Neuronal stem cell (in vitro differentiated cells): ENCODE measurements around the gene ODAD4.
A peak's percentile ranks its signal among the peaks of the same experiment; 100 is the strongest.

ENCODE experiments used
- DNase-seq: peaks from one replicate; pipeline ENCODE4 v3.0.0-alpha.2; 2013; ENCODE audit warnings: low spot score
- H2AFZ ChIP-seq: one replicate; pipeline ENCODE4 v1.6.1; 2013; ENCODE audit warnings: mild to moderate bottlenecking, low read length, inconsistent platforms
- H2AK5ac ChIP-seq: 2 replicates; pipeline ENCODE4 v1.6.1; 2013; ENCODE audit warnings: low read depth, mild to moderate bottlenecking, inconsistent platforms, low read length, moderate library complexity, mixed read lengths
- H2BK120ac ChIP-seq: 2 replicates; pipeline ENCODE4 v1.6.1; 2013; ENCODE audit warnings: low read depth, mild to moderate bottlenecking, inconsistent platforms, low read length, moderate library complexity, mixed read lengths
- H2BK12ac ChIP-seq: one replicate; pipeline ENCODE4 v1.6.1; 2013; ENCODE audit warnings: low read length, inconsistent platforms
- H2BK15ac ChIP-seq: 2 replicates; pipeline ENCODE4 v1.6.1; 2013; ENCODE audit warnings: mild to moderate bottlenecking, low read length, inconsistent platforms, mixed read lengths
- H2BK5ac ChIP-seq: one replicate; pipeline ENCODE4 v1.6.1; 2013; ENCODE audit warnings: inconsistent platforms, mild to moderate bottlenecking, low read length, moderate library complexity
- H3K14ac ChIP-seq: one replicate; pipeline ENCODE4 v1.6.1; 2013; ENCODE audit warnings: low read length, inconsistent platforms
- H3K18ac ChIP-seq: 2 replicates; pipeline ENCODE4 v1.6.1; 2013; ENCODE audit warnings: low read length, inconsistent platforms
- H3K23ac ChIP-seq: 2 replicates; pipeline ENCODE4 v1.6.1; 2013; ENCODE audit warnings: low read depth, mild to moderate bottlenecking, mixed read lengths, low read length, inconsistent platforms; ENCODE audit not compliant: poor library complexity
- H3K27ac ChIP-seq: replicated peaks from 3 replicates; pipeline ENCODE4 v1.5.1; 2013; ENCODE audit warnings: low read length, inconsistent platforms
- H3K27me3 ChIP-seq, 3 experiments: 2 replicates each; pipeline ENCODE4 v1.6.1; 2013; ENCODE audit warnings: low read length in 3 of 3, mild to moderate bottlenecking in 2 of 3, inconsistent platforms in 1 of 3, low read depth in 1 of 3, mixed read lengths in 1 of 3, moderate library complexity in 1 of 3; ENCODE audit not compliant: control insufficient read depth in 3 of 3, insufficient read depth in 3 of 3
- H3K36me3 ChIP-seq, 2 donors: replicated peaks in 1 of 2; 2 replicates each; pipeline ENCODE4 v1.6.1; 2013; ENCODE audit warnings: low read length in 2 of 2; ENCODE audit not compliant: control insufficient read depth in 2 of 2, insufficient read depth in 2 of 2
- H3K4ac ChIP-seq: 2 replicates; pipeline ENCODE4 v1.6.1; 2013; ENCODE audit warnings: inconsistent platforms, mild to moderate bottlenecking, low read length, moderate library complexity
- H3K4me1 ChIP-seq, 2 donors: 1 replicate in 1 of 2; 2 replicates in 1 of 2; pipeline ENCODE4 v1.6.1; 2013; ENCODE audit warnings: low read length in 2 of 2, low read depth in 1 of 2; ENCODE audit not compliant: control insufficient read depth in 2 of 2, insufficient read depth in 1 of 2
- H3K4me2 ChIP-seq: one replicate; pipeline ENCODE4 v1.6.1; 2013; ENCODE audit warnings: mild to moderate bottlenecking, low read length, inconsistent platforms; ENCODE audit not compliant: insufficient read depth, poor library complexity, severe bottlenecking
- H3K4me3 ChIP-seq, 2 donors: 2 replicates each; pipeline ENCODE4 v1.5.1; 2013; ENCODE audit warnings: low read length in 2 of 2, mild to moderate bottlenecking in 2 of 2, inconsistent platforms in 1 of 2, moderate library complexity in 1 of 2
- H3K79me1 ChIP-seq: one replicate; pipeline ENCODE4 v1.6.1; 2013; ENCODE audit warnings: low read depth, mild to moderate bottlenecking, inconsistent platforms, low read length, moderate library complexity
- H3K9ac ChIP-seq: one replicate; pipeline ENCODE4 v1.6.1; 2013; ENCODE audit warnings: mild to moderate bottlenecking, low read depth, low read length, inconsistent platforms; ENCODE audit not compliant: poor library complexity
- H3K9me3 ChIP-seq, 2 donors: replicated peaks in 1 of 2; 2 replicates each; pipeline versions ENCODE3 to v1.6.1; 2013; ENCODE audit warnings: low read length in 2 of 2, mild to moderate bottlenecking in 2 of 2, inconsistent platforms in 1 of 2, low read depth in 1 of 2, mixed read lengths in 1 of 2, moderate library complexity in 1 of 2; ENCODE audit not compliant: control insufficient read depth in 2 of 2, insufficient read depth in 1 of 2
- H4K8ac ChIP-seq: one replicate; pipeline ENCODE4 v1.6.1; 2013; ENCODE audit warnings: low read depth, mild to moderate bottlenecking, inconsistent platforms, low read length, moderate library complexity
- H4K91ac ChIP-seq: one replicate; pipeline ENCODE4 v1.6.1; 2013; ENCODE audit warnings: low read length, low read depth, mild to moderate bottlenecking, inconsistent platforms; ENCODE audit not compliant: poor library complexity
- WGBS, 2 donors: extraction: QIAGEN DNeasy Blood & Tissue Kit; methylation state at CpG; one replicate each; pipeline ENCODE4 v1.1.7; 2013; ENCODE audit warnings: missing lambda C conversion rate in 2 of 2, mixed read lengths in 1 of 2; ENCODE audit not compliant: insufficient read length in 2 of 2, insufficient replicate concordance in 1 of 2; ENCODE audit errors: extremely low coverage in 2 of 2; 5-methylcytosine and 5-hydroxymethylcytosine counted together

The ODAD4 gene

DNA sequence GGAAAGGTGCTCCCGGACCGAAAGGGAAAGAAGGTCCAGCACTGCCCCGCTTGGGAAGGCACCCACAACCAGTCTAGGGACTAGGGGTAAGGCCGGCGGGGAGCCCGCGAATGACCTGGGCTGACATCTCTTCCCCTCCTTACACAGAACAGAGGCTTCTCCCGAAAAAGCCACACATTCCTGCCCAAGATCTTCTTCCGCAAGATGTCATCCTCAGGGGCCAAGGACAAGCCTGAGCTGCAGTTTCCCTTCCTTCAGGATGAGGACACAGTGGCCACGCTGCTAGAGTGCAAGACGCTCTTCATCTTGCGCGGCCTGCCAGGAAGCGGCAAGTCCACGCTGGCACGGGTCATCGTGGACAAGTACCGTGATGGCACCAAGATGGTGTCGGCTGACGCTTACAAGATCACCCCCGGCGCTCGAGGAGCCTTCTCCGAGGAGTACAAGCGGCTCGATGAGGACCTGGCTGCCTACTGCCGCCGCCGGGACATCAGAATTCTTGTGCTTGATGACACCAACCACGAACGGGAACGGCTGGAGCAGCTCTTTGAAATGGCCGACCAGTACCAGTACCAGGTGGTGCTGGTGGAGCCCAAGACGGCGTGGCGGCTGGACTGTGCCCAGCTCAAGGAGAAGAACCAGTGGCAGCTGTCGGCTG lies 37.6 kb downstream of the ODAD4 start:
- H3K27me3 ChIP-seq: no peaks in the 10 kb centered on the region
- peak overlapping the region; percentile 90 for H3K23ac ChIP-seq
- H2AK5ac ChIP-seq: peak overlapping the region; percentile 5
- H3K18ac ChIP-seq: peak overlapping the region; percentile 98
- peak overlapping the region; percentile 3 to 85 for H3K4me3 ChIP-seq
- WGBS, 2 donors: no CpG with 5 or more reads among the region's 37 CpGs
- no peak overlapping the region for H2BK15ac ChIP-seq
- H4K91ac ChIP-seq: peak overlapping the region; percentile 56
- H3K4ac ChIP-seq: peak overlapping the region; percentile 4
- H3K4me2 ChIP-seq: peak overlapping the region; percentile 70
- H3K14ac ChIP-seq: no peak overlapping the region
- no peak for DNase-seq
- H2BK12ac ChIP-seq: peak overlapping the region; percentile 24
- H2BK5ac ChIP-seq: peak overlapping the region; percentile 71
- peaks cover 4 to 12% of the 10 kb centered on the region in 2 donors for H3K9me3 ChIP-seq
- peaks cover 29 to 54% of the 10 kb centered on the region in 2 donors for H3K36me3 ChIP-seq
- no peak overlapping the region for H4K8ac ChIP-seq
- H3K9ac ChIP-seq: peak overlapping the region; percentile 91
- no peak overlapping the region for H2AFZ ChIP-seq
- peaks cover 7 to 12% of the 10 kb centered on the region in 2 donors for H3K4me1 ChIP-seq
- H3K27ac ChIP-seq: peak overlapping the region; percentile 60
- peaks cover 7% of the 10 kb centered on the region for H3K79me1 ChIP-seq
- no peak overlapping the region for H2BK120ac ChIP-seq

DNA sequence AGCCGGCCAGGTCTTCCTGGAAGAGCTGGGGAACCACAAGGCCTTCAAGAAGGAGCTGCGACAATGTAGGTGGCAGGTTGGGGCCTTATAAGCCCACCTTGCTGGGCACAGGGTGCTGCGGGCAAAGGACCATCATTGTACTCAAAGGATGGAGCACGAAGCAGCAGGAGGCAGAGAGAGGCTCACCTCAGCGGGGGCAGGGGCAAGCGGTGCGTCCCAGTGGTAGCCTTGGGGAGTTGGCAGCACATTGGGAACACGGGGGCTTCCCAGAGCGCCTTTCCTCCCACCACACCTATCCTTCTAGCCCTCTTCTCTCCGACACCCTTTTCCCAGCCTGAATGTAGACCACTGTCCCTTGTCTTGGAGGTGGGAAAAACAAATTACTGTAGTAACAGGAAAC lies 38.3 kb downstream of the ODAD4 start:
- Histone ChIP-seq H3K18ac (no peak overlapping the region), H3K79me1 (peaks cover 7% of the 10 kb centered on the region), H3K9ac (no peak overlapping the region), H3K14ac (no peak overlapping the region), H3K27me3 (no peaks in the 10 kb centered on the region), H2BK12ac (no peak overlapping the region), H3K4ac (no peak overlapping the region), H3K4me1 (peaks cover 7 to 12% of the 10 kb centered on the region in 2 donors), H3K27ac (no peak overlapping the region), H2BK15ac (no peak overlapping the region), H3K4me3 (no peak overlapping the region), H2BK5ac (no peak overlapping the region), H2AK5ac (peak overlapping the region; percentile 5), H2BK120ac (no peak overlapping the region), H4K91ac (no peak overlapping the region), H2AFZ (no peak overlapping the region), H4K8ac (no peak overlapping the region), H3K23ac (peak overlapping the region; percentile 90), H3K36me3 (peaks cover 35 to 61% of the 10 kb centered on the region in 2 donors), H3K9me3 (peaks cover 4 to 12% of the 10 kb centered on the region in 2 donors), H3K4me2 (no peak overlapping the region)
- WGBS, 2 donors: no CpG with 5 or more reads among the region's 10 CpGs
- DNase-seq: no peak

DNA sequence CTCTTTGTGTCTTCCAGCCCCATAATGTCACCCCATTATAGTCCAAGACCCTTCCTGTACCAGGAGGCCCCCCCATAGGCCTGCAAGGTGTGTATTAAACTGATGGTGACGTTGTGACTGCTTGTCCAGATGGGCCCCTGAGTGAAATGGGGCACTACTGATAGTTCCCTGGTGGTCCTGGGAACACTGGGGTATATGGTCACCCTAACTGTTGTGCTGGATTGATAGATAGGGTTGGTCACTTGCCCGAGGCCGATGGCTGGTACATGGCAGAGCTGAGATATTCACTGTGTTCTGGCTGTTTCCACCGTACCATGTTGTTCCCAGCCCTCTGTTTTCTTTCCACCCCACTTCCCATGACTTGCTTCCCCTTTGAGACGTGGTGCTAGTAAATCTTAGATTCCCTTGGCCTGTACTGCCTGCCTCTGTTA lies 40.5 kb downstream of the ODAD4 start:
- Histone ChIP-seq H3K27me3 (no peaks in the 10 kb centered on the region), H3K9ac (no peak overlapping the region), H3K36me3 (peaks cover 56 to 83% of the 10 kb centered on the region in 2 donors), H3K23ac (no peak overlapping the region), H2BK12ac (no peak overlapping the region), H3K4me1 (peaks cover 7 to 10% of the 10 kb centered on the region in 2 donors), H2AK5ac (no peak overlapping the region), H3K14ac (no peak overlapping the region), H3K9me3 (peaks cover 4 to 12% of the 10 kb centered on the region in 2 donors), H3K18ac (no peak overlapping the region), H3K4me3 (no peak overlapping the region), H3K27ac (no peak overlapping the region), H2BK5ac (no peak overlapping the region), H2BK120ac (no peak overlapping the region), H4K91ac (no peak overlapping the region), H3K4me2 (no peak overlapping the region), H3K79me1 (peaks cover 7% of the 10 kb centered on the region), H3K4ac (no peak overlapping the region), H2AFZ (no peak overlapping the region), H2BK15ac (no peak overlapping the region), H4K8ac (no peak overlapping the region)
- no peak for DNase-seq
- no CpG with 5 or more reads among the region's 5 CpGs for WGBS, 2 donors

DNA sequence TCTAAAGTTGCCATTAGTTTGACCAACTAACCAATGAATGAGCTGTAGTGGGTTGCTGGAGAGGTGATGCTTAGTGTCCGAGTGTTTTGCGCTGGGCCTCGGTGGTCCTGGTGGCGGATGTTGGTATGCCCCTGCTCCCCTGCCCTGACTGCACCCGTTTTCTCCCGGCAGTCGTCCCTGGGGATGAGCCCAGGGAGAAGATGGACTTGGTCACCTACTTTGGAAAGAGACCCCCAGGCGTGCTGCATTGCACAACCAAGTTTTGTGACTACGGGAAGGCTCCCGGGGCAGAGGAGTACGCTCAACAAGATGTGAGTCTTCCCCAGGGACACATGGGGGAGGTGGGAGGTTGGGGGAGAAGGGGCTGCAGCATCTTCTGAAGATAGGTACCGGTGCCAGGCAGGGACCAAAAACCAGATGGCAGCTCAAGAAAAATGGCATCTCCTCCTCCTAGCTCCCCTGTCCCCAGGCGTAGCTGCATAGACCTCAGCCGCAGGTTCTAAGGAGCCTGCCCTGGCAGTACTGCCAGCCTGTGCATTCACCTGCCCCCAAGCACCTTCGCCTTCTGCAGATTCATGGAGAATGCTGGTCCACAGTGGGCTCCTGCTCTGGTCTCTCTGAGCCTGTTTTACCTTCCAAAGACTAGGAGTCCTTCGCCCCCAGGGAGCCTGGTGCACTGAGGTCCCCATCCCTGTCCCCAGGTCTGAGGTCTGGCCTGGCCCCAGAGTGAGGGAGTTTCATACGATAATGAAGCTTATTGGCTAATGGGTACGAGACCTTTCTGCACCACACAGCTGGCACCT lies 41.5 kb downstream of the ODAD4 start:
- Histone ChIP-seq H3K18ac (no peak overlapping the region), H2AFZ (no peak overlapping the region), H3K27me3 (no peaks in the 10 kb centered on the region), H3K36me3 (peaks cover 65 to 93% of the 10 kb centered on the region in 2 donors), H3K23ac (peak overlapping the region; percentile 16), H3K4me1 (peaks cover 7% of the 10 kb centered on the region in 2 donors), H4K8ac (no peak overlapping the region), H4K91ac (no peak overlapping the region), H3K4ac (no peak overlapping the region), H3K4me3 (no peak overlapping the region), H2BK120ac (no peak overlapping the region), H3K4me2 (no peak overlapping the region), H2BK12ac (no peak overlapping the region), H3K9ac (no peak overlapping the region), H3K27ac (no peak overlapping the region), H3K79me1 (peaks cover 7% of the 10 kb centered on the region), H3K9me3 (peaks cover 4 to 12% of the 10 kb centered on the region in 2 donors), H2BK15ac (no peak overlapping the region), H2BK5ac (no peak overlapping the region), H2AK5ac (no peak overlapping the region), H3K14ac (no peak overlapping the region)
- no CpG with 5 or more reads among the region's 18 CpGs for WGBS, 2 donors
- DNase-seq: no peak
